ENCODE data around the gene TMEM106C. TPM values are rescaled to one million over a fixed set of nuclear protein-coding genes. Genes with fewer than 3 reads are reported as not detected.

The TMEM106C gene, protein sequence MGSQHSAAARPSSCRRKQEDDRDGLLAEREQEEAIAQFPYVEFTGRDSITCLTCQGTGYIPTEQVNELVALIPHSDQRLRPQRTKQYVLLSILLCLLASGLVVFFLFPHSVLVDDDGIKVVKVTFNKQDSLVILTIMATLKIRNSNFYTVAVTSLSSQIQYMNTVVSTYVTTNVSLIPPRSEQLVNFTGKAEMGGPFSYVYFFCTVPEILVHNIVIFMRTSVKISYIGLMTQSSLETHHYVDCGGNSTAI
- 51.6 and 79.3 TPM in 2 replicates for total RNA-seq

DNA sequence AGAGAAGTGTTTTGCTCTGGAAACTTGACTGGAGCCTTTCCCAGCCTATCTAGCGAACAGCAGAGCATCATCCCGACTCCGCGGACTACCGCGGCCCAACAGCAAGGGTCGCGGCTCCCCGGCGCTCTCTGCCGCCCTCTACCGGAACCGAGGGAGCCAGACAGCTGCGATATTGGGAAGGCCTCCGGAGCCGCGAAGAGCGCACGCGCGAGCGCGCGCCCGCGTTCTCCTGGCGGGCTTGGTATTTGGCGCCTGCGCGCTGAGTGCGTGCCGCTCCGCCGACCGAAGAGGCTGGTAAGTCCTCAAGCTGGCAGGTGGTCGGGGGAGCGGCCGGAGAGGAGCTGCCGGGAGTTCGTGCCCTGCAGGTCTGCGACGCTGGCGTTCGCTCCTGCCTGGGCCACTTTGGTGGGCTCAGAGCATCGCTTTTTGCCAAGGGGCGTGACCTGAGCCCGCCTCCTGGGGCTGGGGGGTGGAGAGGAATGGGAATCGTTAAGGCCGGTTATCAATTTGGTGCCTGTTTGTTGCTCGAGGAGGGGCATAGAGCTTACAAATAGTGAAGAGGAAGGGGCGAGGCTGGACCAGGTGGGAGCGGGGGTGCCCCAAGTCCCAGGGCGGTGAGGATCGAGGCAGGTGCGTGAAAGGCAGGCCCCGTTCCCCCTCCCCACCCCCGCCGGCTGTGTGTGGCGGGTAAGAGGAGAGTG is at the start of gene TMEM106C:
TSS of gene TMEM106C (plus strand) at position 257 of the 701 bp plus-strand sequence. CDS start 641 bp downstream, outside the sequence.

DNA sequence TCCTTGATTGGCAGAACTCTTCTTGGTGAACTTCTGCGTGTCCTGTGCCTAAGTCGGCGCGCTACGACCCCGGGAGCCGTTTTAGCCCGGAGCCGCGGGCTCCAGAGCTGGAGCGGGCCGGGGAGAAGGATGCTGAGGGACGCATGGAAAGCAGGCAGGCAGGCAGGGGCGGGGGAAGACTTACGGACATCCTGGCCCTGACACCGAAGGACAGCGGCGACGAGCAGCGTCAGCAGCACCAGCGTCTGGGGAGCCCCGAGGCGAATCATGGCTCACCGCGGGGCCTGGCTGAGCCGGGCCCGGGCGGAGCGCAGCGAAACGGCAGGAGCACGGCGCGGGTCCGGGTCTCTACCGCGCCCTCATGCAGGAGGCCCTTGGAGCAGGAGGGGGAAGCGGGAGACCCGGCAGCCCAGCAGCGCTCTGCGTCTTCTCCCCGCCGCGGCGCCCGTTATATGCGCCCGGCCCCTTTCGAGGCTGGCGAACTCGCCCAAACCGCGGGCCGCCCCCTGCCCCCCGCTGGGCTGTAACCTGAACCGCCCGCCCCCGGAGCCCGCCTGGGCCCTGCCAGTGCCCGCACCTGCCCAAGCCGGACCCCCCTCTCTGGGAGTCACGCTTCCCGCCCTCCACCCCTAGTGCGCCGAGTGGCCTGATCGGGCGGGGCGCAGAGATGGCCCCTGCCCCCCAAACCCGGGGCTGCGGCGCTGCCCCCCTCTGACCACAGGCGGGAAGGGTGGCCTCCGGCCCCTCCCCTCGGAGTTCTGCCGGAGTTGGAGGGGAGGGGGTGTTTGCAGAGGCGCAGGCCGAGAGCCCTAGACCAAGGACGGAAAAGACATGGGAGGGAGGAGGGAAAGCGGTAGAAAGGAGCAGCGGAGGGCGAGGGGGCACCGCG is 40.9 kb downstream of the TMEM106C start, which contains the start of gene COL2A1:
TSS of gene COL2A1 (minus strand) at position 424 of the 889 bp plus-strand sequence. CDS start at position 269, 155 bp downstream.

Other genes with a start within 250 kb of the TMEM106C start
- gene ENDOU, start 238.1 kb upstream of the TMEM106C start, total RNA-seq: under 0.01 and 0.49 TPM in 2 replicates
- gene RAPGEF3, start 204.7 kb upstream of the TMEM106C start, total RNA-seq: 7.1 and 17.5 TPM in 2 replicates
- gene SLC48A1, start 190.4 kb upstream of the TMEM106C start, total RNA-seq: 29.4 and 38.9 TPM in 2 replicates
- gene HDAC7, start 143.7 kb upstream of the TMEM106C start, total RNA-seq: 78.2 and 84.3 TPM in 2 replicates
- gene VDR, start 58.6 kb upstream of the TMEM106C start, total RNA-seq: 57.0 and 66.0 TPM in 2 replicates
- gene COL2A1, start 40.9 kb downstream of the TMEM106C start, total RNA-seq: 0.16 TPM in 1 of 2 replicates, not detected in the other
- 24.9 and 28.1 TPM in 2 replicates for gene SENP1, start 142.5 kb downstream of the TMEM106C start, total RNA-seq
- gene PFKM, start 155.8 kb downstream of the TMEM106C start, total RNA-seq: 67.2 and 85.7 TPM in 2 replicates
- 31.0 and 33.3 TPM in 2 replicates for gene ASB8, start 193.9 kb downstream of the TMEM106C start, total RNA-seq
- 0.73 and 0.97 TPM in 2 replicates for gene CCDC184, start 220.0 kb downstream of the TMEM106C start, total RNA-seq
- gene OR10AD1, start 239.7 kb downstream of the TMEM106C start, total RNA-seq: not detected in 2 replicates